Medulla oblongata (tissue), 1 donor: ENCODE measurements around the gene TBC1D21.

Experiments used
- DNase-seq: peaks from one replicate; pipeline ENCODE4 v3.0.0-alpha.2; 2015; ENCODE audit errors: extremely low spot score

Gene TBC1D21

DNA sequence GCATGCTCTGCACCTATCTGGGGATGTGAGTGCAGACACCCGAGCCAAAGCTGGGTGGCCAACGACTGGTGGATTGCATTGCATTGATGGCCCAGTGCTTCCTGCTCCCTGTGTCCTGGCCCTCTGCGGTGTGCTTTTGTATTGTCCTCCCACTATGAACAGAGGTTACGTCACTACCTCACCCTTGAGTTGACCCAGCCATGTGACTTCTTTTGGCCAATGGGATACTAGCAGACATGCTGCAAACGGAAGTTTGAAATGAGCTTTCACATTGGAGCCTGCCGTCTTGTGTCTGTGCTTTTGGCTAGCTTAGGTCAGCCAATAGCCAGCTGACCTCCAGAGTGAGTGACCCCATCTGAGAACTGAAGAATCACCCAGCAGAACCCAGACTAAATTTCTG lies 15.3 kb upstream of the TBC1D21 start:
- no peak for DNase-seq

DNA sequence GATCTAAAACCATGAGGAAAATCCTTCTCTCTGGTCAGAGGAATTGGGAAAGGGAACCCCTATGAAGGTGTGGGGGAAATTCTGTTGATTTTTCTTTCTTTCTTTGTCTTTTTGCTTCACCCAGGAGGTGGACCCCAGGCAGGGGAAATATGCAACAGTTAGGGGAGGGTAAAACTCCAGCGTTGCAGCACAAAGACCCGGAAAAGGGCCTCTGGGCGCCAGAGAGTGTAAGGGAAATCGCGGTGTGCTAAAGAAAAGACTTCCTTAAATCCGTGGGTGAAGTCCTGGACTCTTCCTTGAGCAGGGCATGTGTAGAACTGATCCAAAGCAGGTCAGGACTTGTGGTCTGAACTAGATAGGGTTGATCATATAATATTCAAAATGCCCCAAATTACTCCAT lies 11.1 kb upstream of the TBC1D21 start:
- no peak for DNase-seq

- DNase-seq: no peak
Measured at GRCh38 chr15:73865379-73865778, 8.0 kb upstream of the TBC1D21 start.

GRCh38 chr15:73865904-73866303 lies 7.5 kb upstream of the TBC1D21 start:
- no peak for DNase-seq

GRCh38 chr15:73866481-73866880 lies 6.9 kb upstream of the TBC1D21 start:
- DNase-seq: no peak

GRCh38 chr15:73866881-73867410 lies 6.4 kb upstream of the TBC1D21 start:
- DNase-seq: no peak

DNA sequence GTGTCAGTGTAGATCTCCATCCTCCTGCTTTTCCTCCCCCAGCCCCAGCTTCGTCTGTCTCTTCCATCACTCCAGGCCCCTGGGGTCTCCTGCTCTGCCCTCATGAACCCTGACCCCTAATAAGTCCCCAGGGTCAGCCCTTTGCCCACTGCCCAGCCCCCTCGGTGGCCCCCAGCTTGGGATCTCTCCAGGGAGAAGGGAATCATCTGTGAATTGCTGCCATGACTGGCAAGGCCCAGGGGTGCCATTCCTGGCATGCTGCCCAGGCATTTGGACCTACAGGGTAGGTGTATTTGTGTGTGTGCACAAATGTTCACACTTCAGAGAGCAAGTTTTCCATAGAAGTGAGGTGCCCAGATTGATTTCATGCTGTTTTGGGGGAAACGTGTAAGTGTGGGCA lies 5.9 kb upstream of the TBC1D21 start:
- DNase-seq: no peak

- no peak for DNase-seq
Measured at GRCh38 chr15:73867956-73868355, 5.4 kb upstream of the TBC1D21 start.

DNA sequence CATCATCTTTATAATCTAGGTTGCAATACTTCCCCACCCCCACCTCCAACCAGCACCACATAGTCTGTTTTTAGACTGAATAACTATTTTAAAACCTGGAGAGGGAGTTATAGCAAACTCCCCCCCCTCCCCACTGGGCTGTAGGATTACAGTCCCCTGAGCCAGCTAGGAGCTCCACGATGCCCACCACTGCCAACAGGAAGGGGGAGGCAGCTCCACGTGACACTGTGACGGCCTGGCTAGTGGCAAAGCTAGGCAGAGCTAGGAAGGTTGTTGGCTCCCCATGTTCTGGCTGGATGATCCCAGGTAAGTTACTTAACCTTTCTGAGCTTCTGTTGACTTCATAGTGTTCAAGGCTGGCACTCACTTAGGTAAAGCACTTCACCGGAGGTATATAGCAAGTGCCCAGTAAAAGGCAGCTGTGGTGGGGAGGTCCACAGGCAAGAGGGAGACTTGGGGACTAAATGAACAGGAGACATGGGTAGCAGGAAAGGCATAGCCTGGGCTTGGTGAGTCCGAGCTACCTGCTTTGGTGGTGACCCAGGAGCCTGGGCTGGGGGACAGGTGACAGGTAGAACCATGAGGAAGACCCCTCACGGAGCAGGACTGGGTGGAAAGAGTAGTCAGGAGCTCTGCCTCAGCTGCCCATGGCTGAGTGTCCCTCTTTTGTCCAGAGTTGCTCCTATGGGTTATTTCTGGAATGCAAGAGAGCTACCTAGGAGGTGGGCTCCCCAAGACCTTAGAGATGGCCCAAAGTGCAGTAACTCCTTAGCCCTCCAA lies 4.0 kb upstream of the TBC1D21 start:
- no peak for DNase-seq

- no peak for DNase-seq
Measured at GRCh38 chr15:73870700-73871408, 2.5 kb upstream of the TBC1D21 start.

- DNase-seq: no peak
Measured at GRCh38 chr15:73872346-73872745, 1.0 kb upstream of the TBC1D21 start.

GRCh38 chr15:73873889-73874511 lies 636 bp downstream of the TBC1D21 start:
- peak; percentile 21 for DNase-seq

DNA sequence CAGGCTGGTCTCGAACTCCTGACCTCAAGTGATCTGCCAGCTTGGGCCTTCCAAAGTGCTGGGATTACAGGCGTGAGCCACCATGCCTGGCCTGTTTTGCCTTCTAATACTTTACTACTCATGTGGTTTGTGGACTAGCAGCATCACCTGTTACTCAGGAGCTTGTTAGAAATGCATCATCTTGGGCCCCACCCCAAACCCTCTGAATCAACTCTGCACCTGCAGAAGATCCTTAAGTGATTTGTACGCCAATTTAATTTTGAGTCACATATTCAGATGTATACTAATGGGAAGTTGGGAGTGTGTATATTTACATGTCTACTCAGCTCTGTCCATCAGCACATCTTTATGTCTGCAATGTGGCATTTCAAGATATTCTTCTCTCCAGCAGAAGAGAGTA lies 6.1 kb downstream of the TBC1D21 start:
- no peak for DNase-seq

- no peak for DNase-seq
Measured at GRCh38 chr15:73881579-73882320, 8.4 kb downstream of the TBC1D21 start.

DNA sequence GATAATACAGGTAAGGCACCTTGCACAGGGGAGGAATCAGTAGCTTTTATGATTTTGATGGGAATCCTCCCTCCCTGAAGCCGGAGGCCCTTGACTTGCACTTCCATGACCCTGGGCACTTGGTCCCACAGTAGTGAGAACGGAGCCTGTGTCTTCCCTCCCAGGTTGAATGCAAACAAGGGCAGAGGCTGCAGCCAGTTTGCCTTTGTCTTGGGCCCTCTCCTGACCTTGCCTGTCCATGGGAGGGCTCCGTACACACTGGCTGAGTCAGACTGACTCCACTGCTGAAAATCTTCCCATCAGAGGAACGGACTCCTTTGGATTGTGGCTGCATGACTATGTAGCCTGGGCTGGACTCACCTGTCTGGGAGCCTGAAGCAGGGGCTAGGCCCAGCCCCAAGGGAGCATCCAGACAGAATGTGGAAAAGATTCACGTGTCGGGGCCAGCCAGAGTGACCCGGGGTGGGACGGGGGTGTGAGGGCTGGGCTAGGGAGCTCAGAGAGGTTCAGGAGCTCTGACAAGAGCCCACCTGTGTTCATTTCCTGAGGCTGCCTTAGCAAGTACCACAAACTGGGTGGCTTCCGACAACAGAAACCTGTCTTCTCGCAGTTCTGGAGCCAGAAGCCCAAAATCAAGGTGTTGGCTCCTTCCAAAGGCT lies 9.5 kb downstream of the TBC1D21 start:
- DNase-seq: no peak

GRCh38 chr15:73884159-73884558 lies 10.8 kb downstream of the TBC1D21 start:
- no peak for DNase-seq

DNA sequence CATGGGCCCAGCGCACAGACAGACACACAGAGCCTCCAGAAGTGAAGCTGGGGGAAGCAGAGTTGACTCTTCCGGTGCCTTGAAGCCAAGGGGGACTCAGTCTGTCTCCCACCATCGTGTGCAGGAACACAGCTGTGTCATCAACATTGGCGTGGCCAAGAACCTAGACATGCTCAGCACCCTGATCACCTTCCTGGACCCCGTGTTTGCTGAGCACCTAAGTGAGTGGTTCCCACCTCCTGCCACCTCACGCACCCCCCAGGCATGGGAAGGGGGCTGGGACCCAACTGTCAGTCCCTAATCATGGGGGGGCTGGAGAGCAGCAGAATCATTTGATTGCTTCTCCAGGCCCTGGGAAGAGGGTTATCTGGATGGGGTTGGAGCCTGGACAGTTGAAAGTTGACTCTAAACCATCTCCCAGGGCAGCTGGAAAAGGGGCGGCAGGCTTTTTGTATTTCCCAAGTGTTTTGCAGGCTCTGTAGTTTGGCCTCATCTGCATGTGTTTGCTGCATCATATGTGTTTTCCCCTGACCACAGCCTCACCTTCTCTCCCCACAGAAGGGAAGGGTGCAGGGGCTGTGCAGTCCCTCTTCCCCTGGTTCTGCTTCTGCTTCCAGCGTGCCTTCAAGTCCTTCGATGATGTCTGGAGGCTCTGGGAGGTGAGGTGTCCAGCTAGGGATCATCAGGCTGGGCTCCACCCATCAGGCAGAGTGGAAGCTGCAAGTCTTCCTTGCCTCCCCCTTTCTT lies 12.8 kb downstream of the TBC1D21 start:
- DNase-seq: no peak

GRCh38 chr15:73886717-73887345 lies 13.5 kb downstream of the TBC1D21 start:
- DNase-seq: no peak

DNA sequence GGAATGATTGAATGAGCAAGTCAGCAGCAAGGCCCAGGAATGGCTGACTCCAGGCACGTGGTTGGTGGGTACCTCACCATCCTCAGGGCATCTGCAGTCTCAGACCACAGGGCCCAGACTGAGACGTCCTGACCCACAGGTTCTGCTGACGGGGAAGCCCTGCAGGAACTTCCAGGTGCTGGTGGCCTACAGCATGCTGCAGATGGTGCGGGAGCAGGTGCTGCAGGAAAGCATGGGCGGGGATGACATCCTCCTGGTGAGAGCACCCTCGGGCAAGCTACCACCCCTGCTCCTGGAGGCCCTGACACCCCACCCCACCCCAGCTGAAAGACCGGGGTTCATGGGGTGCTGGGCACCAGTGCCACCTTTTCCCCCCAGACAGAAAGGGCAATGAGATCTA lies 14.1 kb downstream of the TBC1D21 start:
- no peak for DNase-seq
